Naive B cell (primary cell): ENCODE results near the gene PLCXD3. TPM values are rescaled to one million over a fixed set of nuclear protein-coding genes. Genes with fewer than 3 reads are reported as not detected.
"Not testable (repeated sequence)": the region's sequence is repeated elsewhere in the genome, so short reads cannot be mapped to it uniquely, and the experiment has no call there.

Experiments used
- ATAC-seq, 2 donors: fragments of 150-1000 bp; cut with Tn5 transposase; 2 replicates each; pipeline ENCODE4 v1.10.0; 2021; ENCODE audit warnings: low read depth in 2 of 2, mild to moderate bottlenecking in 2 of 2, moderate library complexity in 2 of 2
- DNase-seq: peaks from one replicate; pipeline ENCODE4 v3.0.0; 2022
- H3K27ac Mint-ChIP-seq, 6 donors: one replicate each; pipeline ENCODE4 v1.8.0; 2020 to 2022; ENCODE audit warnings: mild to moderate bottlenecking in 6 of 6, mixed read lengths in 6 of 6, moderate library complexity in 5 of 6, inconsistent platforms in 2 of 6
- H3K27me3 Mint-ChIP-seq, 3 donors: one replicate each; pipeline ENCODE4 v1.8.0; 2021 to 2022; ENCODE audit warnings: mixed read lengths in 3 of 3, mild to moderate bottlenecking in 1 of 3
- H3K36me3 Mint-ChIP-seq, 2 donors: one replicate each; pipeline ENCODE4 v1.8.0; 2020 to 2022; ENCODE audit warnings: mixed read lengths in 2 of 2, inconsistent platforms in 1 of 2, mild to moderate bottlenecking in 1 of 2
- H3K4me1 Mint-ChIP-seq, 3 donors: one replicate each; pipeline ENCODE4 v1.8.0; 2020 to 2022; ENCODE audit warnings: mixed read lengths in 3 of 3, inconsistent platforms in 1 of 3, mild to moderate bottlenecking in 1 of 3, moderate library complexity in 1 of 3
- H3K4me3 Mint-ChIP-seq, 8 donors: one replicate each; pipeline ENCODE4 v1.8.0; 2020 to 2022; ENCODE audit warnings: mild to moderate bottlenecking in 8 of 8, mixed read lengths in 8 of 8, moderate library complexity in 8 of 8, inconsistent platforms in 2 of 8
- H3K9me3 Mint-ChIP-seq, 7 donors: one replicate each; pipeline ENCODE4 v1.8.0; 2020 to 2022; ENCODE audit warnings: mixed read lengths in 7 of 7, mild to moderate bottlenecking in 5 of 7, inconsistent platforms in 2 of 7, moderate library complexity in 1 of 7
- polyA plus RNA-seq, 6 donors: library from polyadenylated mRNA; unstranded; fragments of 300-500 nt; fragmentation: Illumina TruSeq; gene quantifications; one replicate each; pipeline ENCODE4 v1.2.3, GENCODE V29; 2021; ENCODE audit warnings: low read depth in 6 of 6

The PLCXD3 gene
- polyA plus RNA-seq, 6 donors from 2014 or later = not detected

DNA sequence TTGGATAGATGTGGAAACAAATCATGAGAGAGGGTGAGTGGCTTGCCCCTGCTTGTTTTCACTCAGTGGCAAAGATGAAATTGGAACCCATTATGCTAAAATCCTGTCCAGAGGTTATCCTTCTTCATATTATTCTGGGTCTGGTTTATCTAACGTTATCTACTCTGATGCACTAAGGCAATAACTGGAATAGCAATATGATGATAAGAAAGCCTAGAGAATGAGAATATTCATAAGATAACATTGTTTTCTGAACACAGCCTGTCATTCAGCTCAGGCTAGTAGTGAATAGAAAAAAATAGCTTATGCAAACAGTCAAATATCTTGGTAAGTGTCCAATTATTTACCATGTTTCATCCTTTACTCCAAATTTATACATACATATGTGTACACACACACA lies 165.1 kb downstream of the PLCXD3 start:
- Mint-ChIP-seq H3K27ac (no peak overlapping the region), H3K36me3 (no peaks in the 10 kb centered on the region), H3K9me3 (peaks cover 0 to 4% (median 0%) of the 10 kb centered on the region in 7 donors), H3K4me3 (no peak overlapping the region), H3K27me3 (no peaks in the 10 kb centered on the region), H3K4me1 (no peaks in the 10 kb centered on the region)
- DNase-seq (no peak), ATAC-seq (no peak)

- Mint-ChIP-seq H3K27me3 (no peaks in the 10 kb centered on the region), H3K27ac (no peak overlapping the region), H3K9me3 (peaks cover 0 to 4% (median 0%) of the 10 kb centered on the region in 7 donors), H3K4me3 (no peak overlapping the region), H3K36me3 (no peaks in the 10 kb centered on the region), H3K4me1 (no peaks in the 10 kb centered on the region)
- DNase-seq = no peak
- ATAC-seq = no peak
These were observed 171.1 kb downstream of the PLCXD3 start for GRCh38 chr5:41339339-41339738.

GRCh38 chr5:41338136-41338675 lies 172.2 kb downstream of the PLCXD3 start:
- H3K4me1 Mint-ChIP-seq = no peaks in the 10 kb centered on the region
- H3K4me3 Mint-ChIP-seq = no peak overlapping the region
- H3K27ac Mint-ChIP-seq = no peak overlapping the region
- DNase-seq (no peak), ATAC-seq (no peak)
- no peaks in the 10 kb centered on the region for H3K27me3 Mint-ChIP-seq
- peaks cover 0 to 4% (median 0%) of the 10 kb centered on the region in 7 donors for H3K9me3 Mint-ChIP-seq
- no peaks in the 10 kb centered on the region for H3K36me3 Mint-ChIP-seq

- ATAC-seq (no peak), DNase-seq (no peak)
- Mint-ChIP-seq H3K4me1 (no peaks in the 10 kb centered on the region), H3K27me3 (no peaks in the 10 kb centered on the region), H3K36me3 (no peaks in the 10 kb centered on the region), H3K27ac (no peak overlapping the region), H3K9me3 (peaks cover 0 to 5% (median 0%) of the 10 kb centered on the region in 7 donors), H3K4me3 (no peak overlapping the region)
These were observed 172.7 kb downstream of the PLCXD3 start for GRCh38 chr5:41337724-41338123.

GRCh38 chr5:41337216-41337615 lies 173.2 kb downstream of the PLCXD3 start:
- peaks cover 0 to 5% (median 0%) of the 10 kb centered on the region in 7 donors for H3K9me3 Mint-ChIP-seq
- ATAC-seq (no peak), DNase-seq (no peak)
- no peaks in the 10 kb centered on the region for H3K36me3 Mint-ChIP-seq
- no peaks in the 10 kb centered on the region for H3K27me3 Mint-ChIP-seq
- H3K4me1 Mint-ChIP-seq = no peaks in the 10 kb centered on the region
- no peak overlapping the region for H3K4me3 Mint-ChIP-seq
- no peak overlapping the region for H3K27ac Mint-ChIP-seq

- no peak for ATAC-seq
- Mint-ChIP-seq H3K4me1 (no peaks in the 10 kb centered on the region), H3K36me3 (no peaks in the 10 kb centered on the region), H3K27me3 (no peaks in the 10 kb centered on the region), H3K4me3 (no peak overlapping the region), H3K27ac (no peak overlapping the region), H3K9me3 (peaks cover 0 to 5% (median 0%) of the 10 kb centered on the region in 7 donors)
- DNase-seq = no peak
These were observed 173.9 kb downstream of the PLCXD3 start for GRCh38 chr5:41336471-41336870.

- no peak for ATAC-seq
- no peak overlapping the region for H3K4me3 Mint-ChIP-seq
- H3K27ac Mint-ChIP-seq = no peak overlapping the region
- peaks cover 0 to 5% (median 0%) of the 10 kb centered on the region in 7 donors for H3K9me3 Mint-ChIP-seq
- no peaks in the 10 kb centered on the region for H3K27me3 Mint-ChIP-seq
- H3K36me3 Mint-ChIP-seq = no peaks in the 10 kb centered on the region
- H3K4me1 Mint-ChIP-seq = no peaks in the 10 kb centered on the region
- DNase-seq = no peak
These were observed 174.7 kb downstream of the PLCXD3 start for GRCh38 chr5:41335596-41336181.

GRCh38 chr5:41334758-41335157 lies 175.6 kb downstream of the PLCXD3 start:
- no peak for DNase-seq
- no peaks in the 10 kb centered on the region for H3K4me1 Mint-ChIP-seq
- no peak overlapping the region for H3K27ac Mint-ChIP-seq
- ATAC-seq = no peak
- peaks cover 0 to 6% (median 2%) of the 10 kb centered on the region in 7 donors for H3K9me3 Mint-ChIP-seq
- H3K27me3 Mint-ChIP-seq = no peaks in the 10 kb centered on the region
- H3K4me3 Mint-ChIP-seq = no peak overlapping the region
- H3K36me3 Mint-ChIP-seq = no peaks in the 10 kb centered on the region

GRCh38 chr5:41334221-41334620 lies 176.2 kb downstream of the PLCXD3 start:
- no peak for DNase-seq
- Mint-ChIP-seq H3K36me3 (no peaks in the 10 kb centered on the region), H3K4me3 (no peak overlapping the region), H3K4me1 (no peaks in the 10 kb centered on the region), H3K9me3 (peaks cover 0 to 6% (median 2%) of the 10 kb centered on the region in 7 donors), H3K27ac (no peak overlapping the region), H3K27me3 (no peaks in the 10 kb centered on the region)
- no peak for ATAC-seq

- no peaks in the 10 kb centered on the region for H3K4me1 Mint-ChIP-seq
- no peaks in the 10 kb centered on the region for H3K36me3 Mint-ChIP-seq
- no peak overlapping the region for H3K4me3 Mint-ChIP-seq
- peaks cover 3 to 15% (median 6%) of the 10 kb centered on the region in 7 donors for H3K9me3 Mint-ChIP-seq
- ATAC-seq (no peak), DNase-seq (no peak)
- H3K27me3 Mint-ChIP-seq = no peaks in the 10 kb centered on the region
- no peak overlapping the region for H3K27ac Mint-ChIP-seq
These were observed 185.3 kb downstream of the PLCXD3 start for GRCh38 chr5:41325074-41325473.

DNA sequence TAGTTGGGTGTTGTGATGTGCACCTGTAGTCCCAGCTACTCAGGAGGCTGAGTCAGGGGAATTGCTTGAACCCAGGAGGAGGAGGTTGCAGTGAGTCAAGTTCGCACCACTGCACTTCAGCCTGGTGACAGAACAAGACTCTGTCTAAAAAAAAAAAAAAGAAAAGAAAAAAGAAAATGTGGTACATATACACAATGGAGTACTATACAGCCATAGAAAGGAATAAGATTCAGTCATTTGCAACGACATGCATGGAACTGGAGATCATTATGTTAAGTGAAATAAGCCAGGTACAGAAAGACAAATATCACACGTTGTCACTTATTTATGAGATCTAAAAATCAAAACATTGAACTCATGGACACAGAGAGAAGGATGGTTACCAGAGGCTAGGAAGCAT lies 187.6 kb downstream of the PLCXD3 start:
- not testable (repeated sequence) for H3K27ac Mint-ChIP-seq, H3K4me3 Mint-ChIP-seq, ATAC-seq, H3K27me3 Mint-ChIP-seq, DNase-seq, H3K4me1 Mint-ChIP-seq, H3K36me3 Mint-ChIP-seq
- peaks cover 2 to 22% (median 7%) of the 10 kb centered on the region in 7 donors for H3K9me3 Mint-ChIP-seq

- DNase-seq (no peak), ATAC-seq (no peak)
- Mint-ChIP-seq H3K4me1 (no peaks in the 10 kb centered on the region), H3K27me3 (no peaks in the 10 kb centered on the region), H3K4me3 (no peak overlapping the region), H3K9me3 (peaks cover 0 to 9% (median 5%) of the 10 kb centered on the region in 7 donors), H3K27ac (no peak overlapping the region), H3K36me3 (no peaks in the 10 kb centered on the region)
These were observed 197.8 kb downstream of the PLCXD3 start for GRCh38 chr5:41312478-41313060.

- Mint-ChIP-seq H3K4me1 (no peaks in the 10 kb centered on the region), H3K9me3 (peaks cover 0 to 9% (median 4%) of the 10 kb centered on the region in 7 donors), H3K27ac (no peak overlapping the region), H3K27me3 (no peaks in the 10 kb centered on the region), H3K4me3 (no peak overlapping the region), H3K36me3 (no peaks in the 10 kb centered on the region)
- no peak for ATAC-seq
- DNase-seq = no peak
These were observed 198.3 kb downstream of the PLCXD3 start for GRCh38 chr5:41312066-41312465.

DNA sequence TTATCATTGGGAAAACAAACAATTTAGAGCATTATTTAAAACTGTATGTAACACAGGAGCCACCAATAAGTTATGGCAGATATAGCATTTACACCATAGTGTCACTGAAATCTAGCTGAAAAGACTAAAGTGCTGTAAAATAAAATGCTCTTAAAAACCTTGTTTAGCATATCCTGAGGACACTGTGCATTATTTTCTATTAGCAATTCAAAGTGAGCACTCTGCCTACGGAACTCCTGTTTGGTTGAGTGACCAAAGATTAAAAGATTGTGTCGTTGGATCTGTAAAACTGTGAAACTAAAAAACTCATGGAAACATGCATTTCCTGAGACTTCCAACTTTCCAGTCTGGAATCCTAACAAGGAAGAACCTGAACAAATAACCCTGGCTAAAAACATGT lies 201.1 kb downstream of the PLCXD3 start:
- no peak overlapping the region for H3K27ac Mint-ChIP-seq
- H3K36me3 Mint-ChIP-seq = no peaks in the 10 kb centered on the region
- DNase-seq (no peak), ATAC-seq (no peak)
- H3K9me3 Mint-ChIP-seq = peaks cover 0 to 4% (median 0%) of the 10 kb centered on the region in 7 donors
- no peak overlapping the region for H3K4me3 Mint-ChIP-seq
- no peaks in the 10 kb centered on the region for H3K27me3 Mint-ChIP-seq
- no peaks in the 10 kb centered on the region for H3K4me1 Mint-ChIP-seq
